OCI-LY3 (cell line): ENCODE measurements around the gene EDRF1.

Experiments
- H2AFZ ChIP-seq: fragments of 200-600, 300-600 bp; shearing (Covaris generic); 2 replicates; pipeline ENCODE4 v1.6.0; 2014; ENCODE audit warnings: antibody characterized with exemption, low read depth, low read length
- H3K27ac ChIP-seq: fragments of 200-600, 300-600 bp; sonication (generic); 2 replicates; pipeline ENCODE4 v1.5.1; 2014; ENCODE audit warnings: mild to moderate bottlenecking, low read length, moderate library complexity, mixed read lengths
- H3K27me3 ChIP-seq: fragments of 200-600, 300-600 bp; sonication (generic); 2 replicates; pipeline ENCODE4 v1.6.1; 2014; ENCODE audit warnings: low read depth, low read length, mixed read lengths
- H3K36me3 ChIP-seq: fragments of 200-600, 300-600 bp; sonication (generic); replicated peaks from 2 replicates; pipeline ENCODE3; 2014; ENCODE audit warnings: low read depth, low read length, mixed read lengths
- H3K4me1 ChIP-seq: fragments of 300-600, 200-600 bp; sonication (generic); 2 replicates; pipeline ENCODE4 v1.6.1; 2014; ENCODE audit warnings: low read length, mixed read lengths
- H3K4me2 ChIP-seq: fragments of 200-600, 300-600 bp; sonication (generic); 2 replicates; pipeline ENCODE4 v1.6.1; 2014; ENCODE audit warnings: low read length, mixed read lengths
- H3K4me3 ChIP-seq: fragments of 300-600, 200-600 bp; sonication (generic); 2 replicates; pipeline ENCODE4 v1.5.1; 2014; ENCODE audit warnings: antibody characterized with exemption, mild to moderate bottlenecking, low read length, moderate library complexity
- H3K79me2 ChIP-seq: fragments of 300-600, 200-600 bp; shearing (Covaris generic); 2 replicates; pipeline ENCODE4 v1.6.1; 2014; ENCODE audit warnings: mild to moderate bottlenecking, low read length, mixed read lengths
- H3K9ac ChIP-seq: fragments of 300-600, 200-600 bp; shearing (Covaris generic); 2 replicates; pipeline ENCODE4 v1.6.0; 2014; ENCODE audit warnings: mild to moderate bottlenecking, low read length, moderate library complexity
- H3K9me3 ChIP-seq: fragments of 200-600, 300-600 bp; shearing (Covaris generic); 2 replicates; pipeline ENCODE4 v1.6.1; 2014; ENCODE audit warnings: low read length, mixed read lengths; ENCODE audit not compliant: insufficient read depth
- H4K20me1 ChIP-seq: fragments of 200-600, 300-600 bp; sonication (generic); 2 replicates; pipeline ENCODE4 v1.6.1; 2016; ENCODE audit warnings: low read length, mixed read lengths; ENCODE audit not compliant: insufficient read depth
- EZH2phosphoT487 ChIP-seq: fragments of 200-600 bp; shearing (Covaris generic); IDR thresholded peaks from 2 replicates; pipeline ENCODE4 v1.6.1; 2018; ENCODE audit warnings: antibody characterized with exemption, mixed run types, low read depth
- TF ChIP-seq, protein P1 (sequence below): fragments of 200-600, 300-600 bp; sonication (generic); IDR thresholded peaks from 2 replicates; pipeline ENCODE4 v1.5.1; 2014; ENCODE audit warnings: antibody characterized with exemption, low read length, low read depth

EDRF1 gene

DNA sequence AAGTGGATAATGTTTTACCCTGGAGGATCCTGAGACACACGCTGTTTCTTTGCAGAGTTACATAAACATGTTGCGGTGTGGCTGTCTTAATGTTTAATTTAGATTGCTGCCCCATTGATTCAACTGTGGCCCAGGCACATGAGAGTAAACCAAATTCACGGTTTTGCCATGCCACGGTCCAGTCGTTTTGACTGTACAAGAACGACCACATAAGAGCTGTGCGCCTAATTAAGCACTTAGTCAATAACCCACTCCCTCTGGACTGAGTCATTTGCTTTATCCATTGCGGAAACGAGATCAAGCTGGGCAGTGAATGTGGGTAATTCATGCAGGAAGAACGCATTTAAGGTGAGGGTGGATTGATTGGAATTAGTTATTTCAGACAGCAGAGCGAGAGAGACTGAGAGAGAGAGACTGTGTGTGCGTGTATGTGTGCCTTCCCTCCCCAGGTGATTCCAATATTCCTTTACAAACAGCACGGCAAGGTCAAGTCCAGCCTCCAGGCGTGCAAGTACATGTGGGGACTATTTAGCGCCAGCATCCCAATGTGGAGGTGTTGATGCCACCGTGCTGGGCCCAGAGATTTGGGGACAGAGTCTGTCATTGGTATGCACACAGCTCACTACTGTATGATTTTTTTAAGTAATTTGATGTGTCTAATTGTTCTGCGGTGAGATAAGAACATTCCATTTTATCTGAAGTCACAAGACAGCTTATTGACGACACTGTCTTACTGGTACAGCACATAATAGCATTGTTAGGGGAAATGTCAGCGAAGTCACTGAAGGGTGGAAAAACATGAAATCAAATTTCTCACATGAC is 28.1 kb upstream of the EDRF1 start:
- no peaks in the 10 kb centered on the region for H3K36me3 ChIP-seq
- no peaks in the 10 kb centered on the region; the same call in 1 of the 2 replicates for H3K27me3 ChIP-seq
- no peak for TF ChIP-seq EZH2phosphoT487
- TF ChIP-seq, protein P1, sequence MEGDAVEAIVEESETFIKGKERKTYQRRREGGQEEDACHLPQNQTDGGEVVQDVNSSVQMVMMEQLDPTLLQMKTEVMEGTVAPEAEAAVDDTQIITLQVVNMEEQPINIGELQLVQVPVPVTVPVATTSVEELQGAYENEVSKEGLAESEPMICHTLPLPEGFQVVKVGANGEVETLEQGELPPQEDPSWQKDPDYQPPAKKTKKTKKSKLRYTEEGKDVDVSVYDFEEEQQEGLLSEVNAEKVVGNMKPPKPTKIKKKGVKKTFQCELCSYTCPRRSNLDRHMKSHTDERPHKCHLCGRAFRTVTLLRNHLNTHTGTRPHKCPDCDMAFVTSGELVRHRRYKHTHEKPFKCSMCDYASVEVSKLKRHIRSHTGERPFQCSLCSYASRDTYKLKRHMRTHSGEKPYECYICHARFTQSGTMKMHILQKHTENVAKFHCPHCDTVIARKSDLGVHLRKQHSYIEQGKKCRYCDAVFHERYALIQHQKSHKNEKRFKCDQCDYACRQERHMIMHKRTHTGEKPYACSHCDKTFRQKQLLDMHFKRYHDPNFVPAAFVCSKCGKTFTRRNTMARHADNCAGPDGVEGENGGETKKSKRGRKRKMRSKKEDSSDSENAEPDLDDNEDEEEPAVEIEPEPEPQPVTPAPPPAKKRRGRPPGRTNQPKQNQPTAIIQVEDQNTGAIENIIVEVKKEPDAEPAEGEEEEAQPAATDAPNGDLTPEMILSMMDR, result no peak
- no peaks in the 10 kb centered on the region for H3K4me1 ChIP-seq
- H3K79me2 ChIP-seq, result no peaks in the 10 kb centered on the region
- no peaks in the 10 kb centered on the region for H3K9me3 ChIP-seq
- H2AFZ ChIP-seq, result no peak overlapping the region
- H3K4me3 ChIP-seq, result no peak overlapping the region
- no peak overlapping the region for H3K9ac ChIP-seq
- no peak overlapping the region for H3K4me2 ChIP-seq
- no peak overlapping the region for H3K27ac ChIP-seq
- no peaks in the 10 kb centered on the region for H4K20me1 ChIP-seq

DNA sequence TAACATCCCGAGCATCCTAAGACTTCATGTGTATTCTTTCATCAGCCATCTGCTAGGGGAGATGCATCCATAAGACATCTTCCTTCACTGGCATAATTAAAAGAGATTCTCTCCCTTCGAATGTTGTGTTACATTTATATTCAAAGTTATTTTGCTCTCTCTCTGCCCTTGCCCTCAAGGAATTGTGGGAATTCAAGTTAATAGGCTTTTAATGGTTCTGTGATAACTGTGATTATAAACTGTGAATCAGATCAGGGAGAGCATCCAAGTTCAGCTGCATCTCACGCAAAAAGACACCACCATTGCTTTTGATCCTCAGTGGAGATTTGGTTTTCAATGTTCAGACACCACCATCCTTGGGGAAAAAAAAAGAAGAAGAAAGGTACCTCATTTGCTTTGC is 27.3 kb upstream of the EDRF1 start:
- H3K27me3 ChIP-seq, result no peaks in the 10 kb centered on the region; the same call in 1 of the 2 replicates
- no peak for TF ChIP-seq EZH2phosphoT487
- TF ChIP-seq, protein P1, result no peak
- H3K4me2 ChIP-seq, result no peak overlapping the region
- no peaks in the 10 kb centered on the region for H3K9me3 ChIP-seq
- H3K9ac ChIP-seq, result no peak overlapping the region
- H3K79me2 ChIP-seq, result no peaks in the 10 kb centered on the region
- no peaks in the 10 kb centered on the region for H3K36me3 ChIP-seq
- H3K4me3 ChIP-seq, result no peak overlapping the region
- H3K27ac ChIP-seq, result no peak overlapping the region
- no peaks in the 10 kb centered on the region for H4K20me1 ChIP-seq
- H2AFZ ChIP-seq, result no peak overlapping the region
- no peaks in the 10 kb centered on the region for H3K4me1 ChIP-seq

DNA sequence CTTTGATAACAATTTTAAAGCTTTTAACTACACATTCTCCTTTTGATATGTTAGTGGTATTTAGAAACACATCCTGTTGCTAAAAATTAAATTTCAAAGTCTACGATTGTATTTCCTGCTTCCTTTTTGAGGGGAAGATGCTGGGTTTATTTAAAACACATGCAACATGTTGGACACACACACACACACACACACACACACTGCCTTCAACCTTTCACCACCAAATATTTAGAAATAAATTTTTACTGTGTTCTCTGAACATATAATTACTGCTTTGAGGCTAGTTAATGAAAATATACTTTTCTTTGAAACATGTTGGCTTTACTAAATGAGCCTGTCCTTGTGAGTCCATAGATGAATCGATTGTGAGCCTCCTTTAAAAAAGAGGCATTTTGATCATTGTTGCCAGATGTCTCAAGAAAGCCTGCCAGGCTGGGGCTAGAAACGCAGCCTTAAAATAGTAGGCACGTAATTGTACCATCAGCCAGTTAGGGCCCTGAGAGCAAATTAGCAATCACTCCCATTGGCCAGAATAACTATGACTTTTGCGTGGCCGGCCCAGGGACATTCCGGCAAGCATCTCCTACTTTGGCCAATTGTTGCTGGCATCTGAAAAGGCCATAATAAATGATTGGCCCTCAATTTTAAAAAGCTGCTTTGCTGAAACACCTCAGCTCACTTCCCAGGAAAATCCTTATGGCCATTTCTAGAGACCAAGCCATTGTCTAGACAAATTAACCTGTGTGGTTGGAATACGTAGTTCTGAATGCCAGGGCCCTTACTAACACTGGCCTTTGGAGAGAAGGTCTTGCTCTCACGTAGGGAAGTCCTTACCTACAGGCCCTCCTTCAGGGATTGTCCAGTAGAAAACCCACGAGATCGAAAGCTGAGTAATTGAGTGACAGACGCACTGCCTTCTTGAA is 26.6 kb upstream of the EDRF1 start:
- Histone ChIP-seq H3K27me3 (no peaks in the 10 kb centered on the region; the same call in 1 of the 2 replicates), H3K79me2 (no peaks in the 10 kb centered on the region), H3K27ac (no peak overlapping the region), H3K9ac (no peak overlapping the region), H2AFZ (no peak overlapping the region), H3K9me3 (no peaks in the 10 kb centered on the region), H3K36me3 (no peaks in the 10 kb centered on the region), H3K4me3 (no peak overlapping the region), H4K20me1 (no peaks in the 10 kb centered on the region), H3K4me1 (no peaks in the 10 kb centered on the region), H3K4me2 (no peak overlapping the region)
- TF ChIP-seq EZH2phosphoT487, result no peak
- TF ChIP-seq, protein P1, result no peak

DNA sequence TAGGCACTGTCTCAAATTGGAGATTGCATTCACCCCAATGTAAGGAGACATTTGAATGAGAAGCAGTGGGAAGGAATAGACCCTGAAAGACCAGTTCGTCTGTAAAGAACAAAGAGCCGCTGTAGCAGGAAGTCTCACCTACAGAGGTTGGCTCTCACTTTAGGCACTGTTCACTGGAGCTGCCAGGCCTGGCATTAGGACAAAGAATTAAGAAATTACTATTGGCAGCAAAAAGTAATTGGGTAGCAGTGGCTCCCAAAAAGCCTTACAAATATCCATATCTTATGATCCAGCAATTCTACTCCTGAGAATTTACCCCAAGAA is 26.0 kb upstream of the EDRF1 start:
- Histone ChIP-seq H2AFZ (no peak overlapping the region), H3K27ac (no peak overlapping the region), H3K27me3 (no peaks in the 10 kb centered on the region; the same call in 1 of the 2 replicates), H3K36me3 (no peaks in the 10 kb centered on the region), H4K20me1 (no peaks in the 10 kb centered on the region), H3K4me1 (no peaks in the 10 kb centered on the region), H3K4me3 (no peak overlapping the region), H3K4me2 (no peak overlapping the region), H3K9me3 (no peaks in the 10 kb centered on the region), H3K9ac (no peak overlapping the region), H3K79me2 (no peaks in the 10 kb centered on the region)
- no peak for TF ChIP-seq EZH2phosphoT487
- TF ChIP-seq, protein P1, result no peak
